ENCODE data around the gene LRP4. TPM values are rescaled to one million over a fixed set of nuclear protein-coding genes. Genes with fewer than 3 reads are reported as not detected.

LRP4 gene
- total RNA-seq, 1 experiment from 2014 or later = 11.6 TPM

GRCh38 chr11:46865340-46865739 lies 53.0 kb downstream of the LRP4 start:
- TF ChIP-seq CTCF (conservative IDR thresholded peaks at IDR 0.05) = no peak
- no peak overlapping the region for H2AK5ac ChIP-seq (ENCODE audit: insufficient read length, low read length)
- Mint-ChIP-seq H3K27me3 (ENCODE audit: low read depth) (no peaks in the 10 kb centered on the region), H3K9me3 (no peaks in the 10 kb centered on the region), H3K4me1 (no peaks in the 10 kb centered on the region), H3K4me3 (no peak overlapping the region), H3K27ac (no peak overlapping the region), H3K36me3 (ENCODE audit: insufficient read depth in 1 of 3, low read depth in 3 of 3) (peaks cover 32 to 63% (median 49%) of the 10 kb centered on the region in 3 experiments)
- H3K9ac ChIP-seq (ENCODE audit: extremely low read depth, insufficient read length, low read length) = no peak overlapping the region
- H3K56ac ChIP-seq (ENCODE audit: insufficient read length, low read depth, low read length) = no peak overlapping the region
- H4K5ac ChIP-seq (ENCODE audit: insufficient read length, low read depth, low read length) = no peak overlapping the region
- H3K9me3 ChIP-seq (ENCODE audit: control insufficient read depth, low read depth, low read length) = no peaks in the 10 kb centered on the region
- no peak overlapping the region for H4K91ac ChIP-seq (ENCODE audit: insufficient read length, low read depth, low read length)
- no CpG with 5 or more reads among the region's 2 CpGs for WGBS (ENCODE audit: extremely low coverage, insufficient read length, low lambda C conversion rate)
- H3K4me2 ChIP-seq (ENCODE audit: insufficient read depth, insufficient read length, low read length) = no peak overlapping the region
- H3T11ph ChIP-seq (ENCODE audit: low read length) = no peak overlapping the region
- DNase-seq = no peak
- no peak overlapping the region for H2AFZ ChIP-seq (ENCODE audit: low read length)
- H3K23me2 ChIP-seq (ENCODE audit: insufficient read length, low read depth, low read length, poor library complexity, severe bottlenecking) = no peaks in the 10 kb centered on the region
- no peak overlapping the region for H3K27ac ChIP-seq (ENCODE audit: insufficient read length, low read depth, low read length)
- no peaks in the 10 kb centered on the region for H3K79me2 ChIP-seq (ENCODE audit: insufficient read depth, low read length)
- no peaks in the 10 kb centered on the region for H4K20me1 ChIP-seq (ENCODE audit: control insufficient read depth, insufficient read depth, insufficient read length)
- H3K4me1 ChIP-seq (ENCODE audit: insufficient read depth, low read length) = no peaks in the 10 kb centered on the region
- H2BK12ac ChIP-seq (ENCODE audit: insufficient read length, low read depth, low read length) = no peak overlapping the region
- H2BK120ac ChIP-seq (ENCODE audit: low read depth, low read length, poor library complexity, severe bottlenecking) = no peak overlapping the region
- no peak overlapping the region for H4K8ac ChIP-seq (replicated peaks; ENCODE audit: insufficient read length, low read depth, low read length)
- no peak overlapping the region for H3K23ac ChIP-seq (ENCODE audit: insufficient read length, low read depth, low read length)
- no peaks in the 10 kb centered on the region for H3K27me3 ChIP-seq (ENCODE audit: insufficient read depth, low read length)
- no peak overlapping the region for H2BK20ac ChIP-seq (ENCODE audit: low read depth, low read length, poor library complexity, severe bottlenecking)
- no peak overlapping the region for H3K18ac ChIP-seq (ENCODE audit: insufficient read length, low read depth, low read length)
- no peaks in the 10 kb centered on the region for H3K79me1 ChIP-seq (ENCODE audit: insufficient read depth, low read depth, low read length, poor library complexity, severe bottlenecking)
- H3K14ac ChIP-seq (ENCODE audit: insufficient read depth, low read length) = no peak overlapping the region
- no peak overlapping the region for H2BK5ac ChIP-seq (ENCODE audit: insufficient read length, low read length)
- no peak overlapping the region for H3K4ac ChIP-seq (ENCODE audit: low read depth, low read length)
- no peak overlapping the region for H2BK15ac ChIP-seq (ENCODE audit: low read depth, low read length)
